HepG2 (cell line): ENCODE measurements around the gene SND1. TPM values are rescaled to one million over a fixed set of nuclear protein-coding genes. Genes with fewer than 3 reads are reported as not detected.

Source experiments
- ATAC-seq: fragments of 200-7000 bp; cut with Tn5 transposase; 3 replicates; pipeline ENCODE4 v1.9.1; 2020; ENCODE audit warnings: mild to moderate bottlenecking, moderate library complexity
- BruUV-seq: library from RNA; stranded (reverse); fragments of 400-500 nt; replicated peaks from 2 replicates; lab custom pipeline; 2021; lab: Mats Ljungman, UMichigan
- CTCF ChIA-PET: fragments of 300-600 bp; formaldehyde crosslinking; extraction: SDS; loops from one replicate; lab custom pipeline; 2021; ENCODE audit warnings: low total read pairs, inconsistent platforms, low intra/inter-chr PET ratio; lab: Yijun Ruan, JAX
- POLR2A ChIA-PET: fragments of 350-600 bp; sonication (Branson Sonifier 250); formaldehyde crosslinking; loops from one replicate; lab custom pipeline; 2020; ENCODE audit warnings: antibody characterized with exemption, inconsistent platforms; lab: Yijun Ruan, JAX
- DNase-seq: peaks from one replicate; pipeline ENCODE4 v3.0.0-alpha.2; 2015; ENCODE audit warnings: low spot score
- FAIRE-seq: peaks from 3 replicates; lab custom pipeline; 2011; peaks lifted over from hg19 to GRCh38; lab: Jason Lieb, UNC
- H2AFZ ChIP-seq: one replicate; pipeline ENCODE4 v1.6.1; 2011; ENCODE audit warnings: low read length, inconsistent platforms
- H3K27ac ChIP-seq: fragments of 300-600 bp; 3 replicates; pipeline ENCODE4 v1.8.0; 2011; ENCODE audit warnings: mixed run types, mild to moderate bottlenecking, mixed read lengths, low read length, inconsistent platforms; ENCODE audit not compliant: insufficient read depth; ENCODE audit errors: extremely low read length
- H3K27me3 ChIP-seq, 2 experiments: fragments of 200-600 bp in 1 of 2; 2 replicates in 1 of 2; 3 replicates in 1 of 2; pipeline versions ENCODE4 v1.6.0 to v1.8.0; 2011; ENCODE audit warnings: low read length in 2 of 2, mild to moderate bottlenecking in 2 of 2, moderate library complexity in 2 of 2, inconsistent platforms in 1 of 2; ENCODE audit not compliant: insufficient read depth in 2 of 2, control insufficient read depth in 1 of 2
- H3K36me3 ChIP-seq, 2 experiments: fragments of 200-600 bp in 1 of 2; replicated peaks in 1 of 2; 2 replicates in 1 of 2; 3 replicates in 1 of 2; pipeline versions ENCODE4 v1.5.1 to v1.8.0; 2011; ENCODE audit warnings: low read length in 2 of 2, inconsistent platforms in 1 of 2; ENCODE audit not compliant: insufficient read depth in 2 of 2, control insufficient read depth in 1 of 2
- H3K4me1 ChIP-seq: 2 replicates; pipeline ENCODE4 v1.5.1; 2012; ENCODE audit warnings: low read length, inconsistent platforms; ENCODE audit not compliant: insufficient read depth
- H3K4me2 ChIP-seq: 2 replicates; pipeline ENCODE4 v1.6.0; 2011; ENCODE audit warnings: low read depth, low read length, inconsistent platforms
- H3K4me3 ChIP-seq, 3 experiments: fragments of 200-600 bp in 1 of 3; sonication (generic), shearing (Covaris generic) in 1 of 3; replicated peaks in 1 of 3; 2 replicates each; pipeline ENCODE4 v1.5.1; 2011 to 2016; ENCODE audit warnings: low read length in 3 of 3, inconsistent platforms in 2 of 3, low read depth in 2 of 3, mild to moderate bottlenecking in 2 of 3, control low read depth in 1 of 3, mixed read lengths in 1 of 3; ENCODE audit not compliant: insufficient read depth in 1 of 3
- H3K79me2 ChIP-seq: one replicate; pipeline ENCODE4 v1.6.1; 2011; ENCODE audit warnings: low read length, inconsistent platforms; ENCODE audit not compliant: insufficient read depth
- H3K9ac ChIP-seq: 2 replicates; pipeline ENCODE4 v1.6.0; 2011; ENCODE audit warnings: mild to moderate bottlenecking, low read depth, low read length, inconsistent platforms; ENCODE audit not compliant: insufficient read depth
- H3K9me3 ChIP-seq: 2 replicates; pipeline ENCODE4 v1.5.1; 2012; ENCODE audit warnings: mild to moderate bottlenecking, low read length
- H4K20me1 ChIP-seq: 2 replicates; pipeline ENCODE4 v1.6.0; 2011; ENCODE audit warnings: inconsistent platforms, mild to moderate bottlenecking, low read length, moderate library complexity; ENCODE audit not compliant: insufficient read depth
- CCDC6 ChIP-seq: sonication (generic); formaldehyde crosslinking; IDR thresholded peaks from 2 replicates; pipeline ENCODE4 v1.8.1; 2022; ENCODE audit warnings: mild to moderate bottlenecking, missing genetic modification reagents, moderate library complexity
- GABPA ChIP-seq, 2 experiments: IDR thresholded peaks; 2 replicates each; pipeline ENCODE4 v1.6.1; 2011 to 2016; ENCODE audit warnings: low read depth in 2 of 2, low read length in 1 of 2, missing biosample characterization in 1 of 2, missing genetic modification characterization in 1 of 2
- GZF1 ChIP-seq: sonication (generic); formaldehyde crosslinking; IDR thresholded peaks from 2 replicates; pipeline ENCODE4 v1.5.1; 2020; ENCODE audit warnings: mild to moderate bottlenecking, missing genetic modification reagents
- MED13 ChIP-seq: sonication (generic); formaldehyde crosslinking; IDR thresholded peaks from 2 replicates; pipeline ENCODE4 v1.5.0; 2020; ENCODE audit warnings: missing genetic modification reagents
- SOX6 ChIP-seq, 2 experiments: fragments of 450-650 bp in 1 of 2; sonication (generic) in 1 of 2; formaldehyde crosslinking in 1 of 2; IDR thresholded peaks; 2 replicates each; pipeline versions ENCODE4 v1.4.0 to v1.6.1; 2017 to 2020; ENCODE audit warnings: antibody characterized with exemption in 1 of 2, mild to moderate bottlenecking in 1 of 2, missing genetic modification reagents in 1 of 2
- THAP11 ChIP-seq: IDR thresholded peaks from 2 replicates; pipeline ENCODE4 v1.6.1; 2016; ENCODE audit warnings: missing biosample characterization, missing genetic modification reagents
- ZBTB21 ChIP-seq: sonication (generic); formaldehyde crosslinking; IDR thresholded peaks from 2 replicates; pipeline ENCODE4 v1.4.0; 2020; ENCODE audit warnings: missing genetic modification reagents
- ZNF264 ChIP-seq: sonication (generic); formaldehyde crosslinking; IDR thresholded peaks from 2 replicates; pipeline ENCODE4 v1.4.0; 2020; ENCODE audit warnings: missing genetic modification reagents
- ZNF335 ChIP-seq: sonication (generic); formaldehyde crosslinking; IDR thresholded peaks from 2 replicates; pipeline ENCODE4 v1.4.0; 2020; ENCODE audit warnings: missing genetic modification reagents
- ZNF501 ChIP-seq: sonication (generic); formaldehyde crosslinking; IDR thresholded peaks from 2 replicates; pipeline ENCODE4 v1.5.1; 2020; ENCODE audit warnings: mild to moderate bottlenecking, moderate library complexity, missing genetic modification reagents
- ZNF761 ChIP-seq: sonication (generic); formaldehyde crosslinking; conservative IDR thresholded peaks from 2 replicates; pipeline ENCODE4 v1.4.0; 2020; ENCODE audit warnings: mild to moderate bottlenecking, missing genetic modification reagents
- WGBS: methylation state at CpG from one replicate; pipeline ENCODE4 v1.1.6; 2017; ENCODE audit warnings: low lambda C conversion rate; 5-methylcytosine and 5-hydroxymethylcytosine counted together
- in situ Hi-C: cut with HindIII; loops from 2 replicates; pipeline ENCODE4 v1.10.0; 2017; ENCODE audit warnings: low pct_unique_long_range_greater_than_20kb; ENCODE audit not compliant: extremely low pct_ligation_motif_present
- intact Hi-C: fragments of 100-400 bp; cut with micrococcal nuclease; formaldehyde crosslinking; loops from one replicate; pipeline ENCODE4 v1.10.0; 2022; ENCODE audit not compliant: unreplicated experiment
- polyA plus RNA-seq, 8 experiments: library from polyadenylated mRNA; depleted of rRNA in 3 of 8; stranded (reverse) in 7 of 8; unstranded in 1 of 8; fragments of >200 nt; fragmentation: Illumina TruSeq in 4 of 8; extraction: Trizol in 4 of 8; gene quantifications; 2 replicates each; pipeline versions ENCODE4 v1.2.1 to v1.2.3, GENCODE V29; 2011 to 2016; ENCODE audit warnings: low read depth in 4 of 8, missing spikeins in 1 of 8, mixed read lengths in 1 of 8; ENCODE audit not compliant: insufficient read depth in 1 of 8
- total RNA-seq, 5 experiments: library from RNA; depleted of rRNA; stranded (reverse); fragments of >200 nt; fragmentation: Illumina TruSeq; extraction: Trizol; gene quantifications; 2 replicates each; pipeline ENCODE4 v1.2.3, GENCODE V29; 2016; ENCODE audit warnings: low read depth in 1 of 5
- TF ChIP-seq, protein P1 (sequence below): sonication (generic); formaldehyde crosslinking; conservative IDR thresholded peaks from 2 replicates; pipeline ENCODE4 v1.8.0; 2022; ENCODE audit warnings: mild to moderate bottlenecking, moderate library complexity, missing genetic modification reagents
- TF ChIP-seq, protein P2 (sequence below): sonication (generic); formaldehyde crosslinking; IDR thresholded peaks from 2 replicates; pipeline ENCODE4 v1.4.0; 2020; ENCODE audit warnings: mild to moderate bottlenecking, low read depth, missing genetic modification reagents
- TF ChIP-seq, protein P3 (sequence below): sonication (generic); formaldehyde crosslinking; IDR thresholded peaks from 2 replicates; pipeline ENCODE4 v1.4.0; 2020; ENCODE audit warnings: missing genetic modification reagents, borderline replicate concordance
- TF ChIP-seq, protein P4 (sequence below), 2 experiments: sonication (generic) in 1 of 2; formaldehyde crosslinking in 1 of 2; IDR thresholded peaks; 2 replicates each; pipeline versions ENCODE4 v1.5.1 to v1.6.1; 2011 to 2020; ENCODE audit warnings: borderline replicate concordance in 1 of 2, low read depth in 1 of 2, low read length in 1 of 2, mild to moderate bottlenecking in 1 of 2, missing genetic modification reagents in 1 of 2, moderate library complexity in 1 of 2

Gene SND1
- total and polyA plus RNA-seq, 2 of the 13 experiments (the other 11 are each of a cell fraction or from before 2014, with no cell fraction given) = 110 to 182 TPM

DNA sequence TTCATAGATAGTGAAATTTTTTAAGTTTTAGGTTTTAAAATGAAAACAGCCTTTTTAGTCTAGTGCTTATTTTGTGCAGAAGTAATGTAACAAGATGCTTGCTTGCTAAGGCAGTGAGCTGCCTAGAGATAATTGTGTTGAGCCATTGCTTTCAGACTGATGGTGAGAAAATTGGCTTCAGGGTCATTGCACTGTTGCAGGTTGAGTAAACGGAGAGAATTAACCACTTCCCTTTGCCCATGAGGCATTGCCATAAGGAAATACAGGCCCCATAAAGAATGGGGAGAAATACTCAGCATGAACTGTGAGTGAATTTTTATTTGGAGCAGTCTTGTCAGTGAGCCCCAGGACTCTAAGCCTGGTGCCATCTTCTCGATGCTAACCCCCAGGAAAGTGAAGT is 238.7 kb downstream of the SND1 start:
- FAIRE-seq (no peak), ATAC-seq (no peak), DNase-seq (no peak)
- H3K9me3 ChIP-seq = no peaks in the 10 kb centered on the region
- H3K9ac ChIP-seq = no peak overlapping the region
- no peaks in the 10 kb centered on the region for H3K79me2 ChIP-seq
- ChIA-PET POLR2A (no interaction called here), CTCF (no interaction called here)
- H3K4me3 ChIP-seq = no peak overlapping the region
- in situ Hi-C loops = no loop called here
- no peak overlapping the region for H2AFZ ChIP-seq
- no peak overlapping the region for H3K27ac ChIP-seq
- no peaks in the 10 kb centered on the region for H3K27me3 ChIP-seq
- H4K20me1 ChIP-seq = peaks cover 7% of the 10 kb centered on the region; the same call in 1 of the 2 replicates
- H3K4me1 ChIP-seq = peaks cover 22% of the 10 kb centered on the region; the same call in 1 of the 2 replicates
- no peak overlapping the region for H3K4me2 ChIP-seq
- intact Hi-C loops = no loop called here
- 91% methylated on average over 2 of the region's 2 CpGs for WGBS
- TSS peak; percentile 3 for BruUV-seq
- peaks cover 20 to 86% of the 10 kb centered on the region in 2 experiments for H3K36me3 ChIP-seq
- TF ChIP-seq GZF1 (no peak), CCDC6 (CRISPR knock-in tag) (no peak), ZBTB21 (CRISPR knock-in tag) (no peak), ZNF335 (CRISPR knock-in tag) (no peak), SOX6 (IDR thresholded peaks at IDR 0.05) (no peak), SOX6 (CRISPR knock-in tag; IDR thresholded peaks at IDR 0.05) (no peak), THAP11 (no peak), ZNF761 (CRISPR knock-in tag) (no peak), ZNF264 (CRISPR knock-in tag) (no peak), MED13 (CRISPR knock-in tag) (no peak), ZNF501 (CRISPR knock-in tag) (no peak), GABPA (IDR thresholded peaks at IDR 0.05; ENCODE audit: low read depth, low read length) (no peak), GABPA (CRISPR knock-in tag; IDR thresholded peaks at IDR 0.05; ENCODE audit: low read depth) (no peak)
- TF ChIP-seq, protein P1, sequence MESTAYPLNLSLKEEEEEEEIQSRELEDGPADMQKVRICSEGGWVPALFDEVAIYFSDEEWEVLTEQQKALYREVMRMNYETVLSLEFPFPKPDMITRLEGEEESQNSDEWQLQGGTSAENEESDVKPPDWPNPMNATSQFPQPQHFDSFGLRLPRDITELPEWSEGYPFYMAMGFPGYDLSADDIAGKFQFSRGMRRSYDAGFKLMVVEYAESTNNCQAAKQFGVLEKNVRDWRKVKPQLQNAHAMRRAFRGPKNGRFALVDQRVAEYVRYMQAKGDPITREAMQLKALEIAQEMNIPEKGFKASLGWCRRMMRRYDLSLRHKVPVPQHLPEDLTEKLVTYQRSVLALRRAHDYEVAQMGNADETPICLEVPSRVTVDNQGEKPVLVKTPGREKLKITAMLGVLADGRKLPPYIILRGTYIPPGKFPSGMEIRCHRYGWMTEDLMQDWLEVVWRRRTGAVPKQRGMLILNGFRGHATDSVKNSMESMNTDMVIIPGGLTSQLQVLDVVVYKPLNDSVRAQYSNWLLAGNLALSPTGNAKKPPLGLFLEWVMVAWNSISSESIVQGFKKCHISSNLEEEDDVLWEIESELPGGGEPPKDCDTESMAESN (CRISPR knock-in tag) = no peak
- TF ChIP-seq, protein P2, sequence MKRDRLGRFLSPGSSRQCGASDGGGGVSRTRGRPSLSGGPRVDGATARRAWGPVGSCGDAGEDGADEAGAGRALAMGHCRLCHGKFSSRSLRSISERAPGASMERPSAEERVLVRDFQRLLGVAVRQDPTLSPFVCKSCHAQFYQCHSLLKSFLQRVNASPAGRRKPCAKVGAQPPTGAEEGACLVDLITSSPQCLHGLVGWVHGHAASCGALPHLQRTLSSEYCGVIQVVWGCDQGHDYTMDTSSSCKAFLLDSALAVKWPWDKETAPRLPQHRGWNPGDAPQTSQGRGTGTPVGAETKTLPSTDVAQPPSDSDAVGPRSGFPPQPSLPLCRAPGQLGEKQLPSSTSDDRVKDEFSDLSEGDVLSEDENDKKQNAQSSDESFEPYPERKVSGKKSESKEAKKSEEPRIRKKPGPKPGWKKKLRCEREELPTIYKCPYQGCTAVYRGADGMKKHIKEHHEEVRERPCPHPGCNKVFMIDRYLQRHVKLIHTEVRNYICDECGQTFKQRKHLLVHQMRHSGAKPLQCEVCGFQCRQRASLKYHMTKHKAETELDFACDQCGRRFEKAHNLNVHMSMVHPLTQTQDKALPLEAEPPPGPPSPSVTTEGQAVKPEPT (CRISPR knock-in tag) = no peak
- TF ChIP-seq, protein P3, sequence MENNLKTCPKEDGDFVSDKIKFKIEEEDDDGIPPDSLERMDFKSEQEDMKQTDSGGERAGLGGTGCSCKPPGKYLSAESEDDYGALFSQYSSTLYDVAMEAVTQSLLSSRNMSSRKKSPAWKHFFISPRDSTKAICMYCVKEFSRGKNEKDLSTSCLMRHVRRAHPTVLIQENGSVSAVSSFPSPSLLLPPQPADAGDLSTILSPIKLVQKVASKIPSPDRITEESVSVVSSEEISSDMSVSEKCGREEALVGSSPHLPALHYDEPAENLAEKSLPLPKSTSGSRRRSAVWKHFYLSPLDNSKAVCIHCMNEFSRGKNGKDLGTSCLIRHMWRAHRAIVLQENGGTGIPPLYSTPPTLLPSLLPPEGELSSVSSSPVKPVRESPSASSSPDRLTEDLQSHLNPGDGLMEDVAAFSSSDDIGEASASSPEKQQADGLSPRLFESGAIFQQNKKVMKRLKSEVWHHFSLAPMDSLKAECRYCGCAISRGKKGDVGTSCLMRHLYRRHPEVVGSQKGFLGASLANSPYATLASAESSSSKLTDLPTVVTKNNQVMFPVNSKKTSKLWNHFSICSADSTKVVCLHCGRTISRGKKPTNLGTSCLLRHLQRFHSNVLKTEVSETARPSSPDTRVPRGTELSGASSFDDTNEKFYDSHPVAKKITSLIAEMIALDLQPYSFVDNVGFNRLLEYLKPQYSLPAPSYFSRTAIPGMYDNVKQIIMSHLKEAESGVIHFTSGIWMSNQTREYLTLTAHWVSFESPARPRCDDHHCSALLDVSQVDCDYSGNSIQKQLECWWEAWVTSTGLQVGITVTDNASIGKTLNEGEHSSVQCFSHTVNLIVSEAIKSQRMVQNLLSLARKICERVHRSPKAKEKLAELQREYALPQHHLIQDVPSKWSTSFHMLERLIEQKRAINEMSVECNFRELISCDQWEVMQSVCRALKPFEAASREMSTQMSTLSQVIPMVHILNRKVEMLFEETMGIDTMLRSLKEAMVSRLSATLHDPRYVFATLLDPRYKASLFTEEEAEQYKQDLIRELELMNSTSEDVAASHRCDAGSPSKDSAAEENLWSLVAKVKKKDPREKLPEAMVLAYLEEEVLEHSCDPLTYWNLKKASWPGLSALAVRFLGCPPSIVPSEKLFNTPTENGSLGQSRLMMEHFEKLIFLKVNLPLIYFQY = no peak
- TF ChIP-seq, protein P4, sequence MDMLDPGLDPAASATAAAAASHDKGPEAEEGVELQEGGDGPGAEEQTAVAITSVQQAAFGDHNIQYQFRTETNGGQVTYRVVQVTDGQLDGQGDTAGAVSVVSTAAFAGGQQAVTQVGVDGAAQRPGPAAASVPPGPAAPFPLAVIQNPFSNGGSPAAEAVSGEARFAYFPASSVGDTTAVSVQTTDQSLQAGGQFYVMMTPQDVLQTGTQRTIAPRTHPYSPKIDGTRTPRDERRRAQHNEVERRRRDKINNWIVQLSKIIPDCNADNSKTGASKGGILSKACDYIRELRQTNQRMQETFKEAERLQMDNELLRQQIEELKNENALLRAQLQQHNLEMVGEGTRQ (IDR thresholded peaks at IDR 0.05; ENCODE audit: low read depth, low read length) = no peak
- TF ChIP-seq, protein P4 (CRISPR knock-in tag; IDR thresholded peaks at IDR 0.05; ENCODE audit: borderline replicate concordance) = no peak
